GM12864 (cell line): ENCODE measurements around the gene MAP3K3.

Source experiments
- DNase-seq: peaks from one replicate; pipeline ENCODE4 v3.0.0-alpha.2; 2011; ENCODE audit warnings: low read depth
- H3K4me3 ChIP-seq: 2 replicates; pipeline ENCODE4 v1.5.1; 2011; ENCODE audit warnings: mild to moderate bottlenecking, low read depth, low read length, control low read depth
- CTCF ChIP-seq: IDR thresholded peaks from 2 replicates; pipeline ENCODE4 v1.5.1; 2011; ENCODE audit warnings: low read depth, mild to moderate bottlenecking, moderate library complexity, low read length, control low read depth, inconsistent platforms; ENCODE audit errors: missing control alignments

The MAP3K3 gene

GRCh38 chr17:63692195-63692816 lies 70.1 kb downstream of the MAP3K3 start:
- no peak overlapping the region for H3K4me3 ChIP-seq
- TF ChIP-seq CTCF = no peak
- DNase-seq = no peak

- H3K4me3 ChIP-seq = no peak overlapping the region
- no peak for TF ChIP-seq CTCF
- DNase-seq = no peak
Observed at GRCh38 chr17:63693411-63694113, 71.3 kb downstream of the MAP3K3 start.

- no peak for TF ChIP-seq CTCF
- DNase-seq = no peak
- H3K4me3 ChIP-seq = no peak overlapping the region
Observed at GRCh38 chr17:63694229-63694949, 72.2 kb downstream of the MAP3K3 start.

- H3K4me3 ChIP-seq = peak overlapping the region; percentile 24; the same call in 1 of the 2 replicates
- no peak for DNase-seq
- TF ChIP-seq CTCF = no peak
Observed at GRCh38 chr17:63694950-63695773, 72.9 kb downstream of the MAP3K3 start.

- no peak overlapping the region for H3K4me3 ChIP-seq
- no peak for TF ChIP-seq CTCF
- no peak for DNase-seq
Observed at GRCh38 chr17:63695889-63696288, 73.7 kb downstream of the MAP3K3 start.

- peak; percentile 67 for TF ChIP-seq CTCF
- H3K4me3 ChIP-seq = peak overlapping the region; percentile 63
- DNase-seq = peak; percentile 57
Observed at GRCh38 chr17:63696381-63696961, 74.3 kb downstream of the MAP3K3 start.
